Esophagus muscularis mucosa (tissue), 4 donors: Measurements from ENCODE around the gene COMMD8. TPM values are rescaled to one million over a fixed set of nuclear protein-coding genes. Genes with fewer than 3 reads are reported as not detected.

Experiments used
- DNase-seq: peaks from one replicate; pipeline ENCODE4 v3.0.0-alpha.2; 2017; ENCODE audit errors: extremely low spot score
- H3K27ac ChIP-seq, 4 donors: fragments of 200-600 bp; sonication (generic); replicated peaks in 1 of 4; 1 replicate in 3 of 4; 2 replicates in 1 of 4; pipeline ENCODE4 v1.5.1; 2016 to 2019; ENCODE audit warnings: mild to moderate bottlenecking in 1 of 4
- H3K27me3 ChIP-seq, 4 donors: fragments of 200-600 bp; sonication (generic); one replicate each; pipeline versions ENCODE4 v1.5.1 to v1.6.0; 2016 to 2019
- H3K36me3 ChIP-seq, 4 donors: fragments of 200-600 bp; sonication (generic); one replicate each; pipeline ENCODE4 v1.5.1; 2016 to 2019
- H3K4me1 ChIP-seq, 4 donors: fragments of 200-600 bp; sonication (generic); one replicate each; pipeline ENCODE4 v1.5.1; 2016 to 2019
- H3K4me3 ChIP-seq, 4 donors: fragments of 200-600 bp; sonication (generic); 1 replicate in 2 of 4; 2 replicates in 2 of 4; pipeline ENCODE4 v1.5.1; 2016 to 2019; ENCODE audit warnings: mild to moderate bottlenecking in 4 of 4, moderate library complexity in 1 of 4
- H3K9me3 ChIP-seq, 4 donors: fragments of 200-600 bp; sonication (generic); 1 replicate in 3 of 4; 2 replicates in 1 of 4; pipeline ENCODE4 v1.5.1; 2016 to 2019
- CTCF ChIP-seq, 3 experiments: fragments of 200-600 bp in 2 of 3; fragments of 450-650 bp in 1 of 3; sonication (generic) in 2 of 3; IDR thresholded peaks; one replicate each; pipeline ENCODE4 v1.5.1; 2017 to 2019; ENCODE audit warnings: antibody characterized with exemption in 3 of 3, mild to moderate bottlenecking in 2 of 3, moderate library complexity in 1 of 3
- EP300 ChIP-seq: sonication (generic); formaldehyde crosslinking; IDR thresholded peaks from one replicate; pipeline ENCODE4 v1.6.1; 2017; ENCODE audit warnings: antibody characterized with exemption
- POLR2A ChIP-seq: fragments of 450-650 bp; IDR thresholded peaks from one replicate; pipeline ENCODE4 v1.6.1; 2017; ENCODE audit warnings: antibody characterized with exemption, moderate library complexity, mild to moderate bottlenecking, low read depth
- POLR2AphosphoS5 ChIP-seq, 2 donors: sonication (generic); formaldehyde crosslinking; IDR thresholded peaks; one replicate each; pipeline ENCODE4 v1.6.1; 2017; ENCODE audit warnings: antibody characterized with exemption in 2 of 2
- WGBS: methylation state at CpG from one replicate; pipeline ENCODE4 v1.1.5; 2018; 5-methylcytosine and 5-hydroxymethylcytosine counted together
- intact Hi-C: fragments of 100-400 bp; cut with DNase I; formaldehyde crosslinking; loops from one replicate; pipeline ENCODE4 v1.15.1; 2023
- total RNA-seq, 4 donors: library from RNA; depleted of rRNA; stranded (reverse); fragments of >200 nt; gene quantifications; one replicate each; pipeline versions ENCODE4 v1.1.0 to v1.2.1, GENCODE V29; 2016

COMMD8 gene
- total RNA-seq, 4 donors from 2014 or later = 10.3 to 19.9 (median 14.1) TPM

GRCh38 chr4:47471064-47471463 is 7.6 kb upstream of the COMMD8 start:
- no peaks in the 10 kb centered on the region for H3K27me3 ChIP-seq
- TF ChIP-seq CTCF (IDR thresholded peaks at IDR 0.05) = no peak
- no peak for TF ChIP-seq EP300
- no peak for TF ChIP-seq POLR2A
- TF ChIP-seq POLR2AphosphoS5 (IDR thresholded peaks at IDR 0.05) = no peak
- H3K36me3 ChIP-seq = no peaks in the 10 kb centered on the region
- H3K4me3 ChIP-seq = no peak overlapping the region
- no peak for DNase-seq
- no peak overlapping the region for H3K27ac ChIP-seq
- intact Hi-C loops = no loop called here
- no peaks in the 10 kb centered on the region for H3K9me3 ChIP-seq
- no peaks in the 10 kb centered on the region for H3K4me1 ChIP-seq
- 67% methylated on average over 4 of the region's 4 CpGs for WGBS

- Histone ChIP-seq H3K27ac (no peak overlapping the region), H3K36me3 (no peaks in the 10 kb centered on the region), H3K4me1 (no peaks in the 10 kb centered on the region), H3K27me3 (no peaks in the 10 kb centered on the region), H3K4me3 (no peak overlapping the region), H3K9me3 (no peaks in the 10 kb centered on the region)
- intact Hi-C loops = loop anchor here (10.0 kb wide), 1 partner anchor 445 kb away; the partner anchor contains the start of gene NFXL1
- WGBS = 92% methylated on average over 3 of the region's 3 CpGs
- TF ChIP-seq EP300 (no peak), POLR2A (no peak), CTCF (IDR thresholded peaks at IDR 0.05) (no peak), POLR2AphosphoS5 (IDR thresholded peaks at IDR 0.05) (no peak)
- DNase-seq = no peak
These were observed 6.4 kb upstream of the COMMD8 start for GRCh38 chr4:47469951-47470350.

GRCh38 chr4:47468706-47469365 is 5.3 kb upstream of the COMMD8 start:
- no peak overlapping the region for H3K27ac ChIP-seq
- DNase-seq = no peak
- intact Hi-C loops = loop anchor here (10.0 kb wide), 1 partner anchor 446 kb away; the partner anchor contains the start of gene NFXL1
- H3K9me3 ChIP-seq = no peaks in the 10 kb centered on the region
- peaks cover 0 to 7% (median 2%) of the 10 kb centered on the region in 4 donors for H3K4me1 ChIP-seq
- no peak overlapping the region for H3K4me3 ChIP-seq
- no peak for TF ChIP-seq POLR2AphosphoS5 (IDR thresholded peaks at IDR 0.05)
- no peak for TF ChIP-seq POLR2A
- no peak for TF ChIP-seq EP300
- TF ChIP-seq CTCF (IDR thresholded peaks at IDR 0.05) = no peak
- no peaks in the 10 kb centered on the region for H3K36me3 ChIP-seq
- 89% methylated on average over 6 of the region's 6 CpGs for WGBS
- H3K27me3 ChIP-seq = no peaks in the 10 kb centered on the region

- Histone ChIP-seq H3K36me3 (no peaks in the 10 kb centered on the region), H3K27ac (no peak overlapping the region), H3K4me3 (no peak overlapping the region), H3K4me1 (peaks cover 5 to 26% (median 15%) of the 10 kb centered on the region in 4 donors), H3K27me3 (no peaks in the 10 kb centered on the region), H3K9me3 (no peaks in the 10 kb centered on the region)
- intact Hi-C loops = loop anchor here (10.0 kb wide), 1 partner anchor 449 kb away; the partner anchor contains the start of gene NFXL1
- 45% methylated on average over 2 of the region's 2 CpGs for WGBS
- DNase-seq = no peak
- no peak for TF ChIP-seq EP300
- no peak for TF ChIP-seq POLR2A
- no peak for TF ChIP-seq CTCF (IDR thresholded peaks at IDR 0.05)
- TF ChIP-seq POLR2AphosphoS5 (IDR thresholded peaks at IDR 0.05) = no peak
These were observed 2.7 kb upstream of the COMMD8 start for GRCh38 chr4:47466056-47466785.
